ENCODE measurements around the gene MYH3.
A peak's percentile ranks its signal among the peaks of the same experiment; 100 is the strongest.

The MYH3 gene

DNA sequence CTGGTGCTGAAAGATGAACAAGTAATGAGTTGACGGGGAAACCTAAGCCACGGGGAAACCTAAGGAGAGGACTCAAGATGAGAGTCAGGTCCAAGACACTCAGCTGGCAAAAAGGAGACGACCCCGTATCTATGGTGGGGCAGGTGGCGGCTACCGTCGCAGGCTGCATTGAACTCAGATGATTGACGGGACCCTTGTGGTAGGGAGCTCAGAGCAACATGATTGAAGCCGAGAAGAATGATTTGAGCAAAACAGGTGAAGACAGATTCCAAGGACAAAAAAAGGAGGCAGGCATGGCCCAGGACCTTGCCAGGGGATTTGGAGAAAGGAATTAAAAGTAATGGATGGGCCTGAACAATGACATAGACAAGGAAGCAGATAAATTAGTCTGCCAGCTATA lies 7.5 kb upstream of the MYH3 start:
- ATAC-seq, result no peak
- H3K9me3 Mint-ChIP-seq, result no peaks in the 10 kb centered on the region
- no peaks in the 10 kb centered on the region for H3K27me3 Mint-ChIP-seq
- H3K4me1 Mint-ChIP-seq, result no peaks in the 10 kb centered on the region
- peaks cover 15% of the 10 kb centered on the region for H3K36me3 Mint-ChIP-seq (ENCODE audit: low read depth)
- H3K27ac Mint-ChIP-seq, result no peak overlapping the region
- DNase-seq, result no peak
- H3K4me3 Mint-ChIP-seq, result no peak overlapping the region

DNA sequence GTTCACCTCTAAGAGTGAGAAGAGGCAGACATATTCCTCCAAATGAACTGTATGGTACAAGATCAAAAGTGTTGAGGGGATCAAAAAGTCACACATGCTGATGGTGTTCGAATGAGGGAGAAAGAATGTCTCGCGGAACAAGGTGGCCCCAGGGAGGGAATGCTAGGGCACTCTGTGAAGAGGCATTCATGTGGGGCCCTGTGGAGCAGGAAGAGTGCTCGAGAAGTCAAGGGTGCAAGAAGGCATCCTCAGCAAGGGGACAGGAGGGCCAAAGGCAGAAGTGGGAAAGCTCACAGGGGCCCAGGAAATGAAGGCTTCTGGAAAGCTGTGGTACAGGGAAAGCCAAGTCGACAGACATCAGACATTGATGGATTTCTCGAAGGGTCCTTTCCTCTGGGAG lies 6.1 kb upstream of the MYH3 start:
- no peaks in the 10 kb centered on the region for H3K4me1 Mint-ChIP-seq
- H3K36me3 Mint-ChIP-seq (ENCODE audit: low read depth), result peaks cover 17% of the 10 kb centered on the region
- DNase-seq, result no peak
- no peaks in the 10 kb centered on the region for H3K27me3 Mint-ChIP-seq
- no peak for ATAC-seq
- no peak overlapping the region for H3K4me3 Mint-ChIP-seq
- no peaks in the 10 kb centered on the region for H3K9me3 Mint-ChIP-seq
- H3K27ac Mint-ChIP-seq, result no peak overlapping the region

DNA sequence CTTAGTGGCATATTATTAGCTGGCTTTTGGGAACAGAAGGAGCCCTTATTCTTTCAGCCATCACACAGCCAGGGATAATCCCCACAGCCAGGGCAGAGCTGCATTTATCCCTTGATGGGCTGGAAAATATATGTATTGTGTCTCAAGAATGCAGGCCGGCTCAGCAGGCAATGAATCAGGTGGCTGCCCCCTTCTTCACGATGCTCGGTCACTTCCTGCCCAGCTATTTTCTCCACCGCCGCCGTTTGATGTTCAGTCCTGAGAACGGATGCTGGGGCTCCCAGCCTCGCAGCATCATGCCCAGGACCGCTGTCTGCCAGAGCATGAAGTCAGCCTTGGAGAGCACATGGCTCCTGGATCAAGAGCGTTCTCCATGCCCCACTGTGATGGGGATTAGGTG lies 4.3 kb upstream of the MYH3 start:
- Mint-ChIP-seq H3K4me1 (no peaks in the 10 kb centered on the region), H3K27me3 (no peaks in the 10 kb centered on the region), H3K9me3 (no peaks in the 10 kb centered on the region), H3K36me3 (ENCODE audit: low read depth) (peaks cover 11% of the 10 kb centered on the region), H3K27ac (no peak overlapping the region), H3K4me3 (no peak overlapping the region)
- DNase-seq (no peak), ATAC-seq (no peak)

DNA sequence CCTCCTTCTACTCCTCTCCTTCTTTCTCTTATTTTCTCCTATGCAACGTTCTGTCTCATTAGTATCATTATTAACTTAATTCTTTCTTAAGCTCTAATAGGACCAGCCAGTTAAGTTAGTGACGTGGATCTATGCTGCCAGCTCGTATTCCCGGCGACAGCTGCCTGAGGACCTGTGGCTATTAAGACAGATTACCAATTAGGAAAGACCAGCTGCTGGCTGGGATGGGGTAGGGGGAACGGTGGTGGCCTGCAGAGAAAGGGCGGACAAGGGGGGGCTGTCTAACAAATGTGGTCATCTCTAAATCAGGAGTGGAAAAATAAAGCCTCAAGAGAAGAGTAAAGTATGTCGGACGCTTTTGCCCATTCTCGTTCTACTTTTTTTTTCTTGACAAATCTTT lies 770 bp upstream of the MYH3 start:
- H3K4me3 Mint-ChIP-seq, result no peak overlapping the region
- H3K36me3 Mint-ChIP-seq (ENCODE audit: low read depth), result peaks cover 6% of the 10 kb centered on the region
- H3K4me1 Mint-ChIP-seq, result peaks cover 9% of the 10 kb centered on the region
- H3K9me3 Mint-ChIP-seq, result no peaks in the 10 kb centered on the region
- H3K27me3 Mint-ChIP-seq, result no peaks in the 10 kb centered on the region
- no peak overlapping the region for H3K27ac Mint-ChIP-seq
- no peak for ATAC-seq
- DNase-seq, result no peak

GRCh38 chr17:10653987-10654386 lies 3.1 kb downstream of the MYH3 start:
- Mint-ChIP-seq H3K27me3 (no peaks in the 10 kb centered on the region), H3K27ac (no peak overlapping the region), H3K9me3 (no peaks in the 10 kb centered on the region), H3K4me3 (no peak overlapping the region), H3K4me1 (peaks cover 15% of the 10 kb centered on the region), H3K36me3 (ENCODE audit: low read depth) (no peaks in the 10 kb centered on the region)
- DNase-seq (no peak), ATAC-seq (no peak)

GRCh38 chr17:10652984-10653659 lies 4.0 kb downstream of the MYH3 start:
- Mint-ChIP-seq H3K36me3 (ENCODE audit: low read depth) (peaks cover 2% of the 10 kb centered on the region), H3K4me3 (no peak overlapping the region), H3K27ac (peak overlapping the region; percentile 47), H3K9me3 (no peaks in the 10 kb centered on the region), H3K4me1 (peaks cover 15% of the 10 kb centered on the region), H3K27me3 (no peaks in the 10 kb centered on the region)
- DNase-seq, result peak; percentile 18
- peak; percentile 64 for ATAC-seq

- H3K36me3 Mint-ChIP-seq (ENCODE audit: low read depth), result peaks cover 2% of the 10 kb centered on the region
- H3K4me3 Mint-ChIP-seq, result no peak overlapping the region
- no peaks in the 10 kb centered on the region for H3K9me3 Mint-ChIP-seq
- DNase-seq, result no peak
- H3K4me1 Mint-ChIP-seq, result peaks cover 15% of the 10 kb centered on the region
- H3K27me3 Mint-ChIP-seq, result no peaks in the 10 kb centered on the region
- ATAC-seq, result no peak
- no peak overlapping the region for H3K27ac Mint-ChIP-seq
Observed at GRCh38 chr17:10651927-10652326, 5.2 kb downstream of the MYH3 start.

- peaks cover 6% of the 10 kb centered on the region for H3K36me3 Mint-ChIP-seq (ENCODE audit: low read depth)
- no peaks in the 10 kb centered on the region for H3K27me3 Mint-ChIP-seq
- DNase-seq (no peak), ATAC-seq (no peak)
- H3K9me3 Mint-ChIP-seq, result no peaks in the 10 kb centered on the region
- H3K4me1 Mint-ChIP-seq, result peaks cover 15% of the 10 kb centered on the region
- no peak overlapping the region for H3K27ac Mint-ChIP-seq
- H3K4me3 Mint-ChIP-seq, result no peak overlapping the region
Observed at GRCh38 chr17:10649602-10650001, 7.5 kb downstream of the MYH3 start.

DNA sequence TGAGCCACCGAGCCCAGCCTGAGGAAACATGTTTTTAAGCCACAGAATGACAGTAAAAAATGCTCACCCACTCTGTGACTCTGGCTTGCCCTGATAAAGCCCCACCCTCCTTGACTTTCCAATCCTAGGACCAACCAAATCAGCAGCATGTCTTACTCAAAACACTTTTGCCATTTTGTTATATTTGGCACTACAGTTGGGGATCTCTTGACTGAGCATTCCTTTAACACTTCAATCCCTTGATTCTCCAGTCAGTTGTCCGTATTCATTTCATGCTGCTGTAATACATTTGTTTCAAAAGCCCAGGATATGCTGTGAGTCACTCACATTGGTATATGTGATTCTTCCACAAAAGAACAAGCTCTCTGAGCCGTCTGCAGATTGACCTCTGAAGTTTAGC lies 8.2 kb downstream of the MYH3 start:
- ATAC-seq (no peak), DNase-seq (no peak)
- peaks cover 15% of the 10 kb centered on the region for H3K4me1 Mint-ChIP-seq
- no peaks in the 10 kb centered on the region for H3K9me3 Mint-ChIP-seq
- no peak overlapping the region for H3K4me3 Mint-ChIP-seq
- no peaks in the 10 kb centered on the region for H3K27me3 Mint-ChIP-seq
- H3K36me3 Mint-ChIP-seq (ENCODE audit: low read depth), result peaks cover 11% of the 10 kb centered on the region
- H3K27ac Mint-ChIP-seq, result no peak overlapping the region

GRCh38 chr17:10648381-10648780 lies 8.7 kb downstream of the MYH3 start:
- Mint-ChIP-seq H3K9me3 (no peaks in the 10 kb centered on the region), H3K27me3 (no peaks in the 10 kb centered on the region), H3K4me1 (peaks cover 11% of the 10 kb centered on the region), H3K4me3 (no peak overlapping the region), H3K27ac (no peak overlapping the region), H3K36me3 (ENCODE audit: low read depth) (peaks cover 11% of the 10 kb centered on the region)
- DNase-seq (no peak), ATAC-seq (no peak)

GRCh38 chr17:10646392-10646990 lies 10.6 kb downstream of the MYH3 start:
- H3K27me3 Mint-ChIP-seq, result no peaks in the 10 kb centered on the region
- DNase-seq (peak; percentile 81), ATAC-seq (peak; percentile 61)
- H3K4me3 Mint-ChIP-seq, result no peak overlapping the region
- no peak overlapping the region for H3K27ac Mint-ChIP-seq
- H3K9me3 Mint-ChIP-seq, result no peaks in the 10 kb centered on the region
- no peaks in the 10 kb centered on the region for H3K4me1 Mint-ChIP-seq
- peaks cover 23% of the 10 kb centered on the region for H3K36me3 Mint-ChIP-seq (ENCODE audit: low read depth)

DNA sequence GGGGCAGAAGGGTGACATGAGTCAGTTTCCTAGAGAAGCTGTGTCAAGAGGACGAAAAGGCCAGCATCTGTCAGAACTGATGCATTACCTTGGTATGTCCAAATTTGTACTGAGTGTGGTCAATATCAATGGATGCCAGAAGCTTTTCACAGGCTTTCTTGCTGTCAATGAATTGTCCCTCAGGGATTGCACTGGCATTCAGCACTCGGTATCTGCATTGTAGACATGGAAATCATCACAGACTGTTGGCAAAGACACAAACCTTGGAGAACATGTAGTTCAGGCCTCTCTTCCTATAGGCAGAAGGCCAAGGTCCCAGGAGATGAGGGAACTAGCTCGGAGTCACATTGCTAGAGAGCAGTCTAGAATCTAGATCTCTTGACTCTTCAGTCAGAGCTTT lies 16.6 kb downstream of the MYH3 start:
- ATAC-seq (no peak), DNase-seq (no peak)
- Mint-ChIP-seq H3K27ac (no peak overlapping the region), H3K27me3 (no peaks in the 10 kb centered on the region), H3K36me3 (ENCODE audit: low read depth) (peaks cover 44% of the 10 kb centered on the region), H3K4me3 (no peak overlapping the region), H3K4me1 (no peaks in the 10 kb centered on the region), H3K9me3 (no peaks in the 10 kb centered on the region)

GRCh38 chr17:10638151-10638550 lies 19.0 kb downstream of the MYH3 start:
- ATAC-seq (no peak), DNase-seq (no peak)
- Mint-ChIP-seq H3K4me3 (no peak overlapping the region), H3K27me3 (no peaks in the 10 kb centered on the region), H3K9me3 (no peaks in the 10 kb centered on the region), H3K27ac (no peak overlapping the region), H3K36me3 (ENCODE audit: low read depth) (peaks cover 43% of the 10 kb centered on the region), H3K4me1 (no peaks in the 10 kb centered on the region)

- no peak overlapping the region for H3K27ac Mint-ChIP-seq
- DNase-seq (no peak), ATAC-seq (no peak)
- no peak overlapping the region for H3K4me3 Mint-ChIP-seq
- no peaks in the 10 kb centered on the region for H3K9me3 Mint-ChIP-seq
- H3K27me3 Mint-ChIP-seq, result no peaks in the 10 kb centered on the region
- H3K36me3 Mint-ChIP-seq (ENCODE audit: low read depth), result peaks cover 32% of the 10 kb centered on the region
- H3K4me1 Mint-ChIP-seq, result no peaks in the 10 kb centered on the region
Observed at GRCh38 chr17:10635290-10635689, 21.8 kb downstream of the MYH3 start.

GRCh38 chr17:10633738-10634379 lies 23.2 kb downstream of the MYH3 start:
- no peaks in the 10 kb centered on the region for H3K9me3 Mint-ChIP-seq
- H3K36me3 Mint-ChIP-seq (ENCODE audit: low read depth), result peaks cover 37% of the 10 kb centered on the region
- no peak overlapping the region for H3K4me3 Mint-ChIP-seq
- DNase-seq (no peak), ATAC-seq (no peak)
- H3K4me1 Mint-ChIP-seq, result no peaks in the 10 kb centered on the region
- no peak overlapping the region for H3K27ac Mint-ChIP-seq
- no peaks in the 10 kb centered on the region for H3K27me3 Mint-ChIP-seq

Data from activated naive CD8-positive, alpha-beta T cell treated with anti-CD3 and anti-CD28 coated beads, Interleukin-2, amount 50 U/mL, for 24 hours (primary cell).